Brain microvascular endothelial cell (primary cell): ENCODE results near the gene HPD.

Experiments used
- DNase-seq: peaks from one replicate; pipeline ENCODE4 v3.0.0-alpha.2; 2020
- H3K27ac ChIP-seq: fragments of 250-450 bp; sonication (Bioruptor Pico); 2 replicates; pipeline ENCODE4 v1.5.1; 2020; ENCODE audit warnings: mild to moderate bottlenecking, moderate library complexity
- H3K27me3 ChIP-seq: fragments of 250-450 bp; sonication (Bioruptor Pico); replicated peaks from 2 replicates; pipeline ENCODE4 v1.5.1; 2020; ENCODE audit warnings: mild to moderate bottlenecking
- H3K36me3 ChIP-seq: fragments of 250-450 bp; sonication (Bioruptor Pico); replicated peaks from 2 replicates; pipeline ENCODE4 v1.5.1; 2020; ENCODE audit warnings: mild to moderate bottlenecking
- H3K4me3 ChIP-seq: 2 replicates; pipeline ENCODE4 v1.5.1; 2011; ENCODE audit warnings: low read depth, mild to moderate bottlenecking, control low read depth, low read length, moderate library complexity
- CTCF ChIP-seq: IDR thresholded peaks from 2 replicates; pipeline ENCODE4 v1.5.1; 2011; ENCODE audit warnings: low read depth, mild to moderate bottlenecking, moderate library complexity, low read length, control low read depth, inconsistent platforms; ENCODE audit errors: missing control alignments
- in situ Hi-C: cut with HindIII; loops from 2 replicates; pipeline ENCODE4 v1.10.0; 2017; ENCODE audit warnings: low sequenced_read_pairs, low pct_ligation_motif_present

The HPD gene

DNA sequence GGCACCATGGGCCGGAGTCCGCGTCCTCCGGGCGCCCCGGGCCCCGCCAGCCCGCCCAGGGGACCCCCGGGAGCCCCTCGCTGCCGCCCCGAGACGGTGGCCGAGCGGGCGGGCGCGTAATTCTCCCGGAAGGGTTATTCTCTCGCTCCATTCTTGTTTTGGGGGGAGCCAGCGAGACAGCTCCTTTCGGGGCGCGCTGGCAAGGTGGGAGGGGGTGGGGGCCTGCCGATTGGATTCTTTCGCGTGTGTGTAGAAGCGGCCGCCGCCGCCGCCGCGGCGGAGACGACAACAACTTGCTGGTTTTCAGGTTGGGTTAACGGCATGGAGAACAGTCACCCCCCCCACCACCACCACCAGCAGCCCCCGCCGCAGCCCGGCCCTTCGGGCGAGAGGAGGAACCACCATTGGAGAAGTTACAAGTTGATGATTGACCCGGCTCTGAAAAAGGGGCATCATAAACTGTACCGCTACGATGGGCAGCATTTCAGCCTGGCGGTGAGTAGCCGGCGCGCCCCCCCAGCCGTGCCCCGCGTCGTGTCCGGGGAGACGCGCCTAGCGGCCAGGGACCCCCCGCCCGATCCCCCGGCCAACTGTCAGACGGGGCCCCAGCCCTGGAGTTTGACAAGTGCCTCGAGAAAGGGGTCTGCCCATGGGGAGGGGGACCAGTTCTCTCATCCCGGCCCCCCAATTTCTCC is 54.1 kb downstream of the HPD start:
- DNase-seq, result no peak
- peak overlapping the region; percentile 68 for H3K4me3 ChIP-seq
- peaks cover 17% of the 10 kb centered on the region for H3K36me3 ChIP-seq
- in situ Hi-C loops, result no loop called here
- no peaks in the 10 kb centered on the region for H3K27me3 ChIP-seq
- peak overlapping the region; percentile 26 for H3K27ac ChIP-seq
- no peak for TF ChIP-seq CTCF

DNA sequence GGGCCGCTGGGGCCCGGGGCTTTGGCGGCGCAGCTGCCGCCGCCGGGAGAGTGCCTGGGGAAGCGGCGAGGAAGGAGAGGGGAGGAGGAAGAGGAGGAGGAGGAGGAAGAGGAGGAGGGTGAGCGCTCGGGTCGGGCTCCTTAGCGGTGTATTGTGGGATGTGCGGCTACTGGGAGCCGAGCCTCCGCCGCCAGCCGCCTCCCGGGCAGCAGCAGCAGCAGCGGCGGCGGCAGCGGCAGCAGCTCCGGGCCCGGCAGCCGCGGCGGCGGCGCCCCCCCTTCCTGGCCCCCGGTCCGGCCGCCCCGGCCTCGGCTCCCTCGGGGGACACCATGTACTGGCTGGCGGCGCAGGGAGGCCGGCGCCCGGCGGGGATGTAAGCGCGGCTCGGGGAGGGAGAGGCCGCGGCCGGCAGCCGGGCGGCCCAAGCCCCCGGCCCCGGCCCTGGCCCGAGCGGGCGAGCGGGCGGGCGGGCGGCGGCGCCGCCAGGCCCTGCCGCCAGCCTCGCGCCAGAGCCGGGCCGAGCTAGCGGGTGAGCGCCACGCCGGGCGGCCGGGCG is 54.7 kb downstream of the HPD start, which contains the start of gene SETD1B:
Gene SETD1B, plus strand, starts transcription at position 149 of the 556 bp plus-strand sequence. CDS start 729 bp downstream, outside the sequence.
- peaks cover 11% of the 10 kb centered on the region for H3K36me3 ChIP-seq
- peak within 1 kb of the TSS; percentile 97 for H3K27ac ChIP-seq
- H3K4me3 ChIP-seq, result peak within 1 kb of the TSS; percentile 68
- no peak for DNase-seq
- in situ Hi-C loops, result no loop called here
- no peak for TF ChIP-seq CTCF
- H3K27me3 ChIP-seq, result no peaks in the 10 kb centered on the region

GRCh38 chr12:121802843-121803698 is 55.6 kb downstream of the HPD start:
- H3K27me3 ChIP-seq, result no peaks in the 10 kb centered on the region
- H3K27ac ChIP-seq, result peak overlapping the region; percentile 97
- no peak for TF ChIP-seq CTCF
- peak; percentile 92 for DNase-seq
- peak overlapping the region; percentile 68 for H3K4me3 ChIP-seq
- in situ Hi-C loops, result no loop called here
- H3K36me3 ChIP-seq, result peaks cover 2% of the 10 kb centered on the region

- Histone ChIP-seq H3K36me3 (no peaks in the 10 kb centered on the region), H3K27ac (peak overlapping the region; percentile 97), H3K27me3 (no peaks in the 10 kb centered on the region), H3K4me3 (peak overlapping the region; percentile 68)
- in situ Hi-C loops, result no loop called here
- no peak for DNase-seq
- TF ChIP-seq CTCF, result no peak
These were observed 56.2 kb downstream of the HPD start for GRCh38 chr12:121802485-121802842.

DNA sequence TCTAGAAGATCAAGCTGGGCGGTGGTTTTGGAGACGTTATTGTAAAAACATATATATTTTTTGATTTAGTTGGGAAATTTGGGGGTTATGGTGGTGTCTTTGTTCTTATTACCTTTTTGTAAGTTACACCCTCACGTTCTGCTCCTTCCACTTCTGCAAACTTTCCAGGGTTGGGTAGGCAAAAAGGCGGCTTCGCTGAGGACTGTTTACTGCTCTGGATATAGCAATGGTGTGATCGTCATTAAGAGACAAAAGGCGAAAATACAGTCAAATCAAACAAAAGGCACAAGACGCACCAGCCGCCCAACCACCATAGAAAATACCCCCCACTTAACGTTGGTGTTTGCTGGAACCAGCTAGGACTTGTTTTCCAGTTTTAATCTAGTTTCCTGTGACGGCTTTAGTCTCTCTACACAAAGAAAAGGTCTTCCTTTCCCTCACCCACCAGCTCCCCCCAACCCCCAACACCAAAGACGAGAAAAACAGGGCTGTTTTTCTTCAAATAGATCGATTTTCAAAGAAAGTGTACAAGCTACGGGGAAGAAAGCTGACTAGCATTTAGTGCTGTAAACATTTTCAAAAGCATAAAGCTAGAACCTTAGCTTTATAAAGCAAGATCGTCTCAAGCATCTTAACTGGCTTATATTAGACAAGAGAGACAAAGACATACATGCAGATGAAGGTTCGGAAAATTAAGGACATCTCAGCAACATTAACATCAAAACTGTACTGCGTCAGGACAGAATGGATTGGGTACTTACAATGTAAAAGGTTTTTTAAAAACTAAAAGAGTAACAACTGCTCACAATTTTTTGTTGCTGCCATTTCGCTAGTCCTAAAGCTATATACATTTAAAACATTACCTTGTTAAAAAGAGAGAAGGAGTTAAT is 56.8 kb downstream of the HPD start:
- no peak for TF ChIP-seq CTCF
- in situ Hi-C loops, result no loop called here
- Histone ChIP-seq H3K4me3 (peak overlapping the region; percentile 68), H3K36me3 (no peaks in the 10 kb centered on the region), H3K27me3 (no peaks in the 10 kb centered on the region), H3K27ac (peak overlapping the region; percentile 97)
- DNase-seq, result no peak
